ENCODE data around the gene PDZD7. TPM values are rescaled to one million over a fixed set of nuclear protein-coding genes. Genes with fewer than 3 reads are reported as not detected.

PDZD7 gene
- total and polyA plus RNA-seq, 2 of the 8 experiments (the other 6 are each of a cell fraction or from before 2014, with no cell fraction given) = 0.88 to 1.6 TPM

DNA sequence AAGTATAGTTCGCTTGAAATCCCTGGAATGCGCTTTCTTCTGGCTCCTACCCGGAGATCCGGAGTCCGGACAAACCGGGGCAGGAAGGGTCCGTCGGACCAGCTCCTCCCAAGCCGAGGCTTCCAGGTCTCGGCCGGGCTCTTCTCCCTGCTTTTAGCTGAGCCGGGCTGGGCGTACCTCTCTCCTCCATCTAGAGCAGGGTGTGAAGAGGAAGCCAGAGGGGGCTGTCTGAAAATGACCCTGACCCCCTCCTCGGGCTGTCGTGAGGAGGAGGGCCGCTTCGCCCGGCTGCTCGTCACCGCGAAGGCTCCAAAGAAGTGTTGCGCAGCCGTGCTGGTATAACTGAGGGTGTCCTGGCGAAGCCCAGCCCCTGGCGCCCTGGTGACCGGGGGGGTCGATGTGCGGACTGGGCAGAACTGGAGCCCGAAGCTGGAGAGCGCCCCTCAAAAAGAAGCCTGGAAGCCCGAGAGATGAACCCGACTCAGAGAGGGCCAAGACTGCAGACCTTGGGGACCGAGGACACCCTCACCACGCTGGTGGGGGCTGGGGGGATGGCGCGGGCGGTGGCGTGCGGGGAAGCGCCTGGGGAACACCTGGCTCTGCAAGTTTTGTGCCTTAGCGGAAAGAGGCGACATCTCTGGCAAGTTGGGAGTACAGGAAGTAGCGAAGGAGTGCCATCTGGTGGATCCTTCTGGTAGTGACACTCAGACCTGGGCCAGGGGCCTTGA lies 36.6 kb upstream of the PDZD7 start (continued):
- TF ChIP-seq CHD7 (IDR thresholded peaks at IDR 0.05; ENCODE audit: insufficient replicate concordance, low read length) = no peak
- no peak for TF ChIP-seq SIRT6 (IDR thresholded peaks at IDR 0.05; ENCODE audit: low read length)
- TF ChIP-seq CBX5 (IDR thresholded peaks at IDR 0.05; ENCODE audit: low read depth, low read length) = no peak
- no peak for TF ChIP-seq KDM1A (IDR thresholded peaks at IDR 0.05; ENCODE audit: borderline replicate concordance, low read length)
- TF ChIP-seq PHF8 (conservative IDR thresholded peaks at IDR 0.05; ENCODE audit: low read depth, low read length) = 0 out of 2 replicates have a peak, but pooled peaks have one; percentile 24
- no peak for TF ChIP-seq SRF (IDR thresholded peaks at IDR 0.05; ENCODE audit: low read depth, low read length)
- no peak for TF ChIP-seq CHD2 (IDR thresholded peaks at IDR 0.05; ENCODE audit: low read length)
- TF ChIP-seq RFX5 (IDR thresholded peaks at IDR 0.05; ENCODE audit: borderline replicate concordance, low read depth, low read length) = no peak
- no peak for TF ChIP-seq SP4 (IDR thresholded peaks at IDR 0.05; ENCODE audit: low read length)
- TF ChIP-seq JUND (IDR thresholded peaks at IDR 0.05; ENCODE audit: low read length) = no peak
- no peak for TF ChIP-seq TBP (IDR thresholded peaks at IDR 0.05; ENCODE audit: low read depth, low read length)

Measured in H1 (cell line).